OCI-LY1 (cell line): Measurements from ENCODE around the gene ACVR2B.

Source experiments
- H2AFZ ChIP-seq: fragments of 200-600 bp; sonication (generic), shearing (Covaris generic); 2 replicates; pipeline ENCODE4 v1.6.0; 2014; ENCODE audit warnings: antibody characterized with exemption, mild to moderate bottlenecking, low read length
- H3F3A ChIP-seq: fragments of 200-600 bp; sonication (generic), shearing (Covaris generic); 2 replicates; pipeline ENCODE4 v1.6.0; 2014; ENCODE audit warnings: mild to moderate bottlenecking, antibody characterized with exemption, low read length, moderate library complexity; ENCODE audit not compliant: insufficient read depth
- H3K27ac ChIP-seq: fragments of 200-600 bp; sonication (generic); 2 replicates; pipeline ENCODE4 v1.5.1; 2014; ENCODE audit warnings: low read length, mixed run types, mild to moderate bottlenecking, low read depth; ENCODE audit not compliant: poor library complexity, severe bottlenecking
- H3K27me3 ChIP-seq: fragments of 200-600 bp; sonication (generic); 2 replicates; pipeline ENCODE4 v1.6.0; 2014; ENCODE audit warnings: antibody characterized with exemption, mild to moderate bottlenecking, low read length, moderate library complexity; ENCODE audit not compliant: insufficient read depth
- H3K36me3 ChIP-seq: fragments of 200-600 bp; sonication (generic); 2 replicates; pipeline ENCODE4 v1.6.1; 2014; ENCODE audit warnings: mild to moderate bottlenecking, antibody characterized with exemption, low read length, moderate library complexity, mixed read lengths; ENCODE audit not compliant: insufficient read depth
- H3K4me1 ChIP-seq: fragments of 200-600 bp; sonication (generic); 2 replicates; pipeline ENCODE4 v1.5.1; 2014; ENCODE audit warnings: mild to moderate bottlenecking, low read length, moderate library complexity; ENCODE audit not compliant: insufficient read depth, severe bottlenecking
- H3K4me2 ChIP-seq: fragments of 200-600 bp; sonication (generic), shearing (Covaris generic); 2 replicates; pipeline ENCODE4 v1.6.1; 2014; ENCODE audit warnings: low read length
- H3K4me3 ChIP-seq: fragments of 200-600 bp; sonication (generic); 2 replicates; pipeline ENCODE4 v1.5.1; 2014; ENCODE audit warnings: low read length, low read depth, mild to moderate bottlenecking, mixed read lengths; ENCODE audit not compliant: poor library complexity, severe bottlenecking
- H3K79me2 ChIP-seq: fragments of 200-600 bp; shearing (Covaris generic); 2 replicates; pipeline ENCODE4 v1.6.1; 2016; ENCODE audit warnings: mixed run types, low read length, mixed read lengths; ENCODE audit not compliant: insufficient read depth
- H3K9ac ChIP-seq: fragments of 200-600 bp; sonication (generic), shearing (Covaris generic); 2 replicates; pipeline ENCODE4 v1.6.1; 2014; ENCODE audit warnings: mild to moderate bottlenecking, low read length, mixed read lengths
- H3K9me2 ChIP-seq: fragments of 200-600 bp; sonication (generic), shearing (Covaris generic); 2 replicates; pipeline ENCODE4 v1.6.1; 2014; ENCODE audit warnings: low read depth, mild to moderate bottlenecking, low read length, mixed read lengths
- H3K9me3 ChIP-seq: fragments of 200-600 bp; shearing (Covaris generic); 2 replicates; pipeline ENCODE4 v1.6.1; 2014; ENCODE audit warnings: low read length, mixed read lengths
- H4K20me1 ChIP-seq: fragments of 200-600 bp; sonication (generic), shearing (Covaris generic); 2 replicates; pipeline ENCODE4 v1.6.0; 2016; ENCODE audit warnings: mild to moderate bottlenecking, low read length; ENCODE audit not compliant: insufficient read depth
- EZH2 ChIP-seq: fragments of 200-600 bp; sonication (generic), shearing (Covaris generic); IDR thresholded peaks from 2 replicates; pipeline ENCODE4 v1.8.0; 2017; ENCODE audit warnings: borderline replicate concordance, mixed run types, mild to moderate bottlenecking, antibody characterized with exemption, low read length, moderate library complexity, mixed read lengths
- TF ChIP-seq, protein P1 (sequence below): fragments of 200-600 bp; sonication (generic), shearing (Covaris generic); IDR thresholded peaks from 2 replicates; pipeline ENCODE4 v1.5.1; 2017; ENCODE audit warnings: mild to moderate bottlenecking, antibody characterized with exemption, low read length, moderate library complexity, mixed read lengths

ACVR2B gene

DNA sequence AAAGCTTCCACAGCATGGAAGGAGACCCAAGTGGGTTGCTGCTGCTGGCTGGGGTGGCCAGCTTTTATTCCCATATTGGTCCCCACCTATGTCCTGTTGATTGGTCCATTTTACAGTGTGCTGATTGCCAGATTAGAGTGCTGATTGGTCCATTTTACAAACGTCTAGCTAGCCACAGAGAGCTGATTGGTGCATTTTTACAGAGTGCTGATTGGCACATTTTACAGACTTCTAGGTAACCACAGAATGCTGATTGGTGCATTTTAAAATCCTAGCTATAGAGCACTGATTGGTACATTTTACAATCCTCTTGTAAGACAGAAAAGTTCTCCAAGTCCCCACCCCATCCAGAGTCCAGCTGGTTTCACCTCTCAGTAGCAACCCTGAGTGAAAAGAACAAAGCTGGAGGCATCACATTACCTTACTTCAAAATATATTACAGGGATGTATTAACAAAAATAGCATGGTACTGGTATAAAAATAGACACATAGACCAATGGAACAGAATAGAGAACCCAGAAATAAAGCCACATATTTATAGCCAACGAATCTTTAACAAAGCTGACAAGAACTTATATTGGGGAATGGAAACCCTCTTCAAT, 7.5 kb upstream of the ACVR2B start:
- H3K9me2 ChIP-seq: no peaks in the 10 kb centered on the region
- no peak overlapping the region for H3K9ac ChIP-seq
- no peak overlapping the region for H3K4me2 ChIP-seq
- H3K27ac ChIP-seq: no peak overlapping the region
- TF ChIP-seq, protein P1, sequence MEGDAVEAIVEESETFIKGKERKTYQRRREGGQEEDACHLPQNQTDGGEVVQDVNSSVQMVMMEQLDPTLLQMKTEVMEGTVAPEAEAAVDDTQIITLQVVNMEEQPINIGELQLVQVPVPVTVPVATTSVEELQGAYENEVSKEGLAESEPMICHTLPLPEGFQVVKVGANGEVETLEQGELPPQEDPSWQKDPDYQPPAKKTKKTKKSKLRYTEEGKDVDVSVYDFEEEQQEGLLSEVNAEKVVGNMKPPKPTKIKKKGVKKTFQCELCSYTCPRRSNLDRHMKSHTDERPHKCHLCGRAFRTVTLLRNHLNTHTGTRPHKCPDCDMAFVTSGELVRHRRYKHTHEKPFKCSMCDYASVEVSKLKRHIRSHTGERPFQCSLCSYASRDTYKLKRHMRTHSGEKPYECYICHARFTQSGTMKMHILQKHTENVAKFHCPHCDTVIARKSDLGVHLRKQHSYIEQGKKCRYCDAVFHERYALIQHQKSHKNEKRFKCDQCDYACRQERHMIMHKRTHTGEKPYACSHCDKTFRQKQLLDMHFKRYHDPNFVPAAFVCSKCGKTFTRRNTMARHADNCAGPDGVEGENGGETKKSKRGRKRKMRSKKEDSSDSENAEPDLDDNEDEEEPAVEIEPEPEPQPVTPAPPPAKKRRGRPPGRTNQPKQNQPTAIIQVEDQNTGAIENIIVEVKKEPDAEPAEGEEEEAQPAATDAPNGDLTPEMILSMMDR: no peak
- TF ChIP-seq EZH2: no peak
- H3F3A ChIP-seq: no peaks in the 10 kb centered on the region
- no peaks in the 10 kb centered on the region for H3K9me3 ChIP-seq
- H3K79me2 ChIP-seq: no peaks in the 10 kb centered on the region
- H3K27me3 ChIP-seq: no peaks in the 10 kb centered on the region; the same call in 1 of the 2 replicates
- no peaks in the 10 kb centered on the region for H3K36me3 ChIP-seq
- no peaks in the 10 kb centered on the region for H3K4me1 ChIP-seq
- H3K4me3 ChIP-seq: no peak overlapping the region
- no peaks in the 10 kb centered on the region for H4K20me1 ChIP-seq
- no peak overlapping the region for H2AFZ ChIP-seq

DNA sequence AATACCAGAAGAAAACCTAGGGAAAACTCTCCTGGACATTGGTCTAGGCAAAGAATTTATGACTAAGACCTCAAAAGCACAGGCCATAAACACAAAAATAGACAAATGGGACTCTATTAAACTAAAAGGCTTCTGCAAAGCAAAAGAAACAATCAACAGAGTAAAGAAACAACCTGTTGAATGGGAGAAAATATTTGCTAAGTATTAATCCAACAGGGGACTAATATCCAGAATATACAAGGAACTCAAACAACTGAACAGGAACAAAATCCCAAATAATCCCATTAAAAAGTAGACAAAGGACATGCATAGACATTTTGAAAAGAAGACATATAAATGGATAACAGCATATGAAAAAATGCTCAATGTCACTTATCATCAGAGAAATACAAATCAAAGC, 6.9 kb upstream of the ACVR2B start:
- TF ChIP-seq, protein P1: no peak
- TF ChIP-seq EZH2: no peak

DNA sequence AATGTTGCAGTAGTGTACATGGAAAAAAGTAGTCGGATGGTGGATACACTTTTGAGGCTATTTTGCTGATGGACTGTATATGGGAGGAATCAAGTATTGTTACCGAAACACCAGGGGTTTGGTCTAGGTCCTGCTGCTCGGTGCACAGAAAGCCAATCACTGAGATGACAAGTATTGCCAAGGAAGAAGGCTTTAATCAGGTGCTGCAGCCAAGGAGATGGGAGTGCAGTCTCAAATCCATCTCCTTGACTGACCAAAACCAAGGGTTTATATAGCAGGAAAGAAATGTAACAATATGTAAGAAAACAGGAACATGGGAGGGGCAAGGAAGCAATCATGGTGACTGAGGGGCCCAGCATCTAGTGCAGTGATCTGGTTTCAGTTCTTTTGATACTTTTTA, 2.8 kb upstream of the ACVR2B start:
- Histone ChIP-seq H3F3A (no peaks in the 10 kb centered on the region), H3K79me2 (no peaks in the 10 kb centered on the region), H3K4me3 (no peak overlapping the region), H3K27me3 (no peaks in the 10 kb centered on the region; the same call in 1 of the 2 replicates), H3K9me2 (no peaks in the 10 kb centered on the region), H3K4me1 (peaks cover 15% of the 10 kb centered on the region), H2AFZ (no peak overlapping the region), H3K36me3 (no peaks in the 10 kb centered on the region), H3K9ac (no peak overlapping the region), H3K9me3 (no peaks in the 10 kb centered on the region), H3K4me2 (no peak overlapping the region), H3K27ac (no peak overlapping the region), H4K20me1 (no peaks in the 10 kb centered on the region)
- TF ChIP-seq EZH2: no peak
- TF ChIP-seq, protein P1: no peak

More for the DNA sequence above, 6.9 kb upstream of the ACVR2B start:
- H3K9me2 ChIP-seq: no peaks in the 10 kb centered on the region
- H3K27me3 ChIP-seq: no peaks in the 10 kb centered on the region; the same call in 1 of the 2 replicates
- H3K9me3 ChIP-seq: no peaks in the 10 kb centered on the region
- H3K27ac ChIP-seq: no peak overlapping the region
- no peaks in the 10 kb centered on the region for H4K20me1 ChIP-seq
- H3K4me1 ChIP-seq: no peaks in the 10 kb centered on the region
- H3K4me2 ChIP-seq: no peak overlapping the region
- H3K36me3 ChIP-seq: no peaks in the 10 kb centered on the region
- H3K9ac ChIP-seq: no peak overlapping the region
- H3K4me3 ChIP-seq: no peak overlapping the region
- H3K79me2 ChIP-seq: no peaks in the 10 kb centered on the region
- no peaks in the 10 kb centered on the region for H3F3A ChIP-seq
- H2AFZ ChIP-seq: no peak overlapping the region
